PC-9 (cell line): ENCODE data around the gene REEP6. TPM values are rescaled to one million over a fixed set of nuclear protein-coding genes. Genes with fewer than 3 reads are reported as not detected.
A peak's percentile ranks its signal among the peaks of the same experiment; 100 is the strongest.

Experiments used
- BruUV-seq: library from RNA; stranded (reverse); fragments of 400-500 nt; replicated peaks from 2 replicates; lab custom pipeline; 2021; lab: Mats Ljungman, UMichigan
- CTCF ChIA-PET: fragments of 300-600 bp; sonication (Branson Sonifier 250); formaldehyde crosslinking; loops from one replicate; lab custom pipeline; 2022; ENCODE audit warnings: antibody characterized with exemption; lab: Charles Lee
- POLR2A ChIA-PET: fragments of 300-600 bp; sonication (Branson Sonifier 250); formaldehyde crosslinking; loops from one replicate; lab custom pipeline; 2022; ENCODE audit warnings: antibody characterized with exemption; ENCODE audit not compliant: unreplicated experiment; lab: Charles Lee
- DNase-seq, 2 experiments: peaks; one replicate each; pipeline versions ENCODE4 v3.0.0 to v3.0.0-alpha.2; 2015 to 2022; ENCODE audit warnings: mixed read lengths in 1 of 2
- H2AFZ ChIP-seq: fragments of 200-600 bp; sonication (generic); 2 replicates; pipeline ENCODE4 v1.8.1; 2017; ENCODE audit warnings: antibody characterized with exemption
- H3F3A ChIP-seq: fragments of 200-600 bp; sonication (generic); 2 replicates; pipeline ENCODE4 v1.8.1; 2017; ENCODE audit warnings: antibody characterized with exemption, mild to moderate bottlenecking, low read depth; ENCODE audit not compliant: insufficient read depth
- H3K27ac ChIP-seq: fragments of 200-600 bp; sonication (generic); 2 replicates; pipeline ENCODE4 v1.6.1; 2016; ENCODE audit warnings: mixed run types
- H3K27me3 ChIP-seq: fragments of 200-600 bp; sonication (generic); 2 replicates; pipeline ENCODE4 v1.6.1; 2016; ENCODE audit warnings: low read depth, mixed run types; ENCODE audit not compliant: insufficient read depth
- H3K36me3 ChIP-seq: fragments of 200-600 bp; sonication (generic); 2 replicates; pipeline ENCODE4 v1.6.1; 2016; ENCODE audit warnings: low read depth, mixed run types
- H3K4me1 ChIP-seq: fragments of 200-600 bp; sonication (generic); replicated peaks from 2 replicates; pipeline ENCODE4 v1.6.1; 2016; ENCODE audit warnings: mixed run types; ENCODE audit not compliant: insufficient read depth
- H3K4me2 ChIP-seq: fragments of 200-600 bp; sonication (generic); 2 replicates; pipeline ENCODE4 v1.6.1; 2017; ENCODE audit warnings: mixed run types
- H3K4me3 ChIP-seq: fragments of 200-600 bp; sonication (generic); 2 replicates; pipeline ENCODE4 v1.6.1; 2016; ENCODE audit warnings: mixed run types
- H3K79me2 ChIP-seq: fragments of 200-600 bp; sonication (generic); 2 replicates; pipeline ENCODE4 v1.6.1; 2017; ENCODE audit warnings: low read depth, mixed run types
- H3K9me2 ChIP-seq: fragments of 200-600 bp; sonication (generic); 2 replicates; pipeline ENCODE4 v1.8.1; 2017; ENCODE audit warnings: mild to moderate bottlenecking; ENCODE audit not compliant: insufficient read depth
- H3K9me3 ChIP-seq: fragments of 200-600 bp; sonication (generic); 2 replicates; pipeline ENCODE4 v1.8.1; 2016; ENCODE audit warnings: low read depth; ENCODE audit not compliant: insufficient read depth
- H4K20me1 ChIP-seq: fragments of 200-600 bp; sonication (generic); 2 replicates; pipeline ENCODE4 v1.8.1; 2017; ENCODE audit not compliant: insufficient read depth
- EZH2 ChIP-seq: fragments of 200-600 bp; sonication (generic); IDR thresholded peaks from 2 replicates; pipeline ENCODE4 v1.8.0; 2017; ENCODE audit warnings: antibody characterized with exemption, low read depth
- intact Hi-C: fragments of 100-400 bp; cut with micrococcal nuclease; formaldehyde crosslinking; loops from one replicate; pipeline ENCODE4 v1.10.0; 2022; ENCODE audit not compliant: unreplicated experiment
- total RNA-seq: library from RNA; stranded (reverse); gene quantifications from 2 replicates; pipeline ENCODE4 v1.2.3, GENCODE V29; 2021
- TF ChIP-seq, protein P1 (sequence below): fragments of 200-600 bp; sonication (generic); conservative IDR thresholded peaks from 2 replicates; pipeline ENCODE4 v1.6.1; 2017; ENCODE audit warnings: mixed run types, antibody characterized with exemption, mild to moderate bottlenecking, moderate library complexity

Gene REEP6
- total RNA-seq, 1 experiment from 2014 or later, result 39.5 TPM

DNA sequence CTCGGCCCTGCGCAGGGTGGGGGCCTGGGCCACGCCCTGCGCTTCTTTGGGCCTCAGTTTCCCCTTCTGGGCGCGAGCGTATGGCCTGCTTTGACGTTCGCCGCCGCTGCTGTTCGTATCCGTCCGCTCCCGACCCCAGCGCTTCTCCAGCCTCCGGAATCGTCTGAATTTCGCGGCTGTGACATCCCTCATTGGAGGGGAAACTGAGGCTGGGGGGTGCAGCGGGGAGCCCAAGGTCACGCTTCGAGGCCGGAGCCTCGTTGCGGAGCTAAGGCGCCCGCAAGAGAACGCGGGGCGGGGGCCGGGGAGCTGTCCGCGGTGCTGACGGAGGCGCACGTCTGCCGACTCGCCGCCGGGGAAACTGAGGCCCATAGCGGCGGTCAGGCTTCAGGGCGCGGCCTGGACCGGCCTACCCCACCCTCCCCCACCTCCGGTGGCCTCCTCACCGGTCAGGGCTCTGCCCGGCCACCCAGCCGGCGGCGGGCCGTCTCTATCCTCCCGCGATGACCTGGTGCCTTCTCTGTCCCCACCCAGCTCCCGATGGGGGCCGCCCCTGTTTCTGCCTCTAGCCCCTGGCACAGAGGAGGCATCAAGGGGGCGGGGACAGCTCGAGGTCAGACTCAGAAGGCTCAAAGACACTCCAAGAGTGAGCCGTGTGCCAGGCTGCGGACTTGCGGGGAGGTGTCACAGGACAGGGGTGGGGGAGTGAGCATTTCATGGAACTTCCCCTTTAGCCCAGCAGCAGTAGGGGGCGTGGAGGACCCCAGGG is 44.1 kb upstream of the REEP6 start:
- H3F3A ChIP-seq, result peaks cover 31% of the 10 kb centered on the region
- no peaks in the 10 kb centered on the region for H3K36me3 ChIP-seq
- H3K9me2 ChIP-seq, result no peaks in the 10 kb centered on the region
- H3K27me3 ChIP-seq, result no peaks in the 10 kb centered on the region
- ChIA-PET CTCF (no interaction called here), POLR2A (no interaction called here)
- H3K27ac ChIP-seq, result no peak overlapping the region
- H3K4me2 ChIP-seq, result peak overlapping the region; percentile 72; the same call in 1 of the 2 replicates
- no peak overlapping the region for H2AFZ ChIP-seq
- H3K4me1 ChIP-seq, result peaks cover 10% of the 10 kb centered on the region; the same call in 1 of the 2 replicates
- no peaks in the 10 kb centered on the region for H3K9me3 ChIP-seq
- no TSS peak for BruUV-seq
- TF ChIP-seq, protein P1, sequence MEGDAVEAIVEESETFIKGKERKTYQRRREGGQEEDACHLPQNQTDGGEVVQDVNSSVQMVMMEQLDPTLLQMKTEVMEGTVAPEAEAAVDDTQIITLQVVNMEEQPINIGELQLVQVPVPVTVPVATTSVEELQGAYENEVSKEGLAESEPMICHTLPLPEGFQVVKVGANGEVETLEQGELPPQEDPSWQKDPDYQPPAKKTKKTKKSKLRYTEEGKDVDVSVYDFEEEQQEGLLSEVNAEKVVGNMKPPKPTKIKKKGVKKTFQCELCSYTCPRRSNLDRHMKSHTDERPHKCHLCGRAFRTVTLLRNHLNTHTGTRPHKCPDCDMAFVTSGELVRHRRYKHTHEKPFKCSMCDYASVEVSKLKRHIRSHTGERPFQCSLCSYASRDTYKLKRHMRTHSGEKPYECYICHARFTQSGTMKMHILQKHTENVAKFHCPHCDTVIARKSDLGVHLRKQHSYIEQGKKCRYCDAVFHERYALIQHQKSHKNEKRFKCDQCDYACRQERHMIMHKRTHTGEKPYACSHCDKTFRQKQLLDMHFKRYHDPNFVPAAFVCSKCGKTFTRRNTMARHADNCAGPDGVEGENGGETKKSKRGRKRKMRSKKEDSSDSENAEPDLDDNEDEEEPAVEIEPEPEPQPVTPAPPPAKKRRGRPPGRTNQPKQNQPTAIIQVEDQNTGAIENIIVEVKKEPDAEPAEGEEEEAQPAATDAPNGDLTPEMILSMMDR, result no peak
- no peak for TF ChIP-seq EZH2
- peaks cover 9% of the 10 kb centered on the region; the same call in 1 of the 2 replicates for H4K20me1 ChIP-seq
- no peak overlapping the region for H3K4me3 ChIP-seq
- no peak for DNase-seq
- peaks cover 3% of the 10 kb centered on the region; the same call in 1 of the 2 replicates for H3K79me2 ChIP-seq
- intact Hi-C loops, result no loop called here

- DNase-seq, result no peak
- POLR2A ChIA-PET, result no interaction called here
- peaks cover 3% of the 10 kb centered on the region; the same call in 1 of the 2 replicates for H4K20me1 ChIP-seq
Observed at GRCh38 chr19:1447504-1447903, 43.5 kb upstream of the REEP6 start.

DNA sequence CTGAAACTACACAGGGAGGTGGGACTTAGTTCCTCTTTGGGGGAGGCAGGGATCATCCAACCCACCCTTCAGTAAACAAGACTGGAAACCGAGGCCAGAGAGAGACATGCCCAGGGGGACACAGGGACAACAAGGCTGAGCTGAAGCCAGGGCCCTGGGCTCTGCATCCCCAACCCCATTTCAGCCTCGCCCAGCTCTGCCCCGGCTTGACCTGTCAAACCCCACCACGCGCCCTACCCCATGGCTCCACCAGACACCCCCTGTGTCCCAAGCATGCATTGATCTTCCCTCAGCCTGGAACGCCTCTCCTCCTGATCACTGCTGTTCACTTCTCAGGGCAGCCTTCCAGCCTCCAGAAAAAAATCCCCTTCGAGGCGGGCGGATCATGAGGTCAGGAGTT is 43.0 kb upstream of the REEP6 start:
- no TSS peak for BruUV-seq
- no peak for DNase-seq
- Histone ChIP-seq H3K79me2 (no peaks in the 10 kb centered on the region), H4K20me1 (no peaks in the 10 kb centered on the region; the same call in 1 of the 2 replicates), H3K4me2 (no peak overlapping the region), H3K4me3 (no peak overlapping the region), H3K36me3 (no peaks in the 10 kb centered on the region), H3K4me1 (peaks cover 10% of the 10 kb centered on the region; the same call in 1 of the 2 replicates), H3K27me3 (no peaks in the 10 kb centered on the region), H3K27ac (no peak overlapping the region), H3K9me3 (no peaks in the 10 kb centered on the region), H3K9me2 (no peaks in the 10 kb centered on the region), H3F3A (peaks cover 20% of the 10 kb centered on the region), H2AFZ (no peak overlapping the region)
- TF ChIP-seq, protein P1, result no peak
- no peak for TF ChIP-seq EZH2
- POLR2A ChIA-PET, result no interaction called here
- CTCF ChIA-PET, result no interaction called here
- intact Hi-C loops, result no loop called here

More at GRCh38 chr19:1447504-1447903, 43.5 kb upstream of the REEP6 start:
- Histone ChIP-seq H3F3A (peaks cover 25% of the 10 kb centered on the region), H3K79me2 (no peaks in the 10 kb centered on the region), H3K4me3 (no peak overlapping the region), H3K27ac (no peak overlapping the region), H3K9me2 (no peaks in the 10 kb centered on the region), H3K9me3 (no peaks in the 10 kb centered on the region), H3K36me3 (no peaks in the 10 kb centered on the region), H3K4me2 (no peak overlapping the region), H3K27me3 (no peaks in the 10 kb centered on the region), H3K4me1 (peaks cover 10% of the 10 kb centered on the region; the same call in 1 of the 2 replicates), H2AFZ (no peak overlapping the region)
- CTCF ChIA-PET, result no interaction called here
- intact Hi-C loops, result no loop called here
- TF ChIP-seq, protein P1, result no peak
- no peak for TF ChIP-seq EZH2
- BruUV-seq, result no TSS peak
